H1 (cell line): Measurements from ENCODE around the gene FBXL16. TPM values are rescaled to one million over a fixed set of nuclear protein-coding genes. Genes with fewer than 3 reads are reported as not detected.

Source experiments
- ASH2L ChIP-seq: fragments of 200-600, 300-600 bp; sonication (generic); IDR thresholded peaks from one replicate; pipeline ENCODE4 v1.7.1; 2017; ENCODE audit warnings: low read length
- ATF3 ChIP-seq: IDR thresholded peaks from 2 replicates; pipeline ENCODE4 v1.6.1; 2011; ENCODE audit warnings: low read depth, mild to moderate bottlenecking, low read length; ENCODE audit not compliant: insufficient read depth
- BCL11A ChIP-seq, 2 experiments: IDR thresholded peaks; one replicate each; pipeline ENCODE4 v1.6.1; 2011; ENCODE audit warnings: low read depth in 2 of 2, low read length in 2 of 2, mild to moderate bottlenecking in 2 of 2
- CBX5 ChIP-seq: fragments of 300-800, 300-1000 bp; sonication (generic); IDR thresholded peaks from 2 replicates; pipeline ENCODE4 v1.7.1; 2016; ENCODE audit warnings: antibody characterized with exemption, low read length, low read depth
- CEBPB ChIP-seq: IDR thresholded peaks from 2 replicates; pipeline ENCODE4 v1.6.1; 2012; ENCODE audit warnings: low read depth, low read length
- CHD1 ChIP-seq: IDR thresholded peaks from 2 replicates; pipeline ENCODE4 v1.6.1; 2012; ENCODE audit warnings: low read depth, low read length, improper control_type of control experiment
- EP300 ChIP-seq, 2 experiments: IDR thresholded peaks; 1 replicate in 1 of 2; 2 replicates in 1 of 2; pipeline ENCODE4 v1.6.1; 2011 to 2012; ENCODE audit warnings: low read depth in 2 of 2, low read length in 2 of 2, mild to moderate bottlenecking in 2 of 2, borderline replicate concordance in 1 of 2, inconsistent platforms in 1 of 2, moderate library complexity in 1 of 2
- FOSL1 ChIP-seq: IDR thresholded peaks from 2 replicates; pipeline ENCODE4 v1.6.1; 2011; ENCODE audit warnings: mild to moderate bottlenecking, low read depth, low read length, moderate library complexity; ENCODE audit not compliant: insufficient read depth
- JUND ChIP-seq: IDR thresholded peaks from 2 replicates; pipeline ENCODE4 v1.6.1; 2011; ENCODE audit warnings: mild to moderate bottlenecking, improper control_type of control experiment, low read length
- KDM1A ChIP-seq: fragments of 200-600, 300-600 bp; sonication (generic); IDR thresholded peaks from 2 replicates; pipeline ENCODE4 v1.7.1; 2016; ENCODE audit warnings: mild to moderate bottlenecking, low read length, borderline replicate concordance
- KDM4A ChIP-seq: IDR thresholded peaks from one replicate; pipeline ENCODE4 v1.7.1; 2012; ENCODE audit warnings: low read depth, mild to moderate bottlenecking, moderate library complexity, low read length, inconsistent platforms; ENCODE audit not compliant: severe bottlenecking
- KDM5A ChIP-seq: fragments of 200-600 bp; IDR thresholded peaks from 2 replicates; pipeline ENCODE4 v1.7.1; 2012; ENCODE audit warnings: mild to moderate bottlenecking, low read length, inconsistent platforms, mixed read lengths
- MAX ChIP-seq: IDR thresholded peaks from 2 replicates; pipeline ENCODE4 v1.6.1; 2012; ENCODE audit warnings: inconsistent platforms
- NANOG ChIP-seq: IDR thresholded peaks from 2 replicates; pipeline ENCODE4 v1.6.1; 2011; ENCODE audit warnings: low read length, low read depth, mild to moderate bottlenecking, inconsistent platforms; ENCODE audit not compliant: insufficient read depth, poor library complexity, severe bottlenecking
- NRF1 ChIP-seq: IDR thresholded peaks from 2 replicates; pipeline ENCODE4 v1.6.1; 2011; ENCODE audit warnings: mild to moderate bottlenecking, low read depth, low read length, improper control_type of control experiment
- RXRA ChIP-seq: IDR thresholded peaks from 2 replicates; pipeline ENCODE4 v1.6.1; 2011; ENCODE audit warnings: low read depth, mild to moderate bottlenecking, low read length, moderate library complexity; ENCODE audit not compliant: insufficient read depth
- SIN3A ChIP-seq, 2 experiments: IDR thresholded peaks in 1 of 2; conservative IDR thresholded peaks in 1 of 2; 2 replicates each; pipeline ENCODE4 v1.6.1; 2011 to 2012; ENCODE audit warnings: low read length in 2 of 2, improper control_type of control experiment in 1 of 2, low read depth in 1 of 2, mild to moderate bottlenecking in 1 of 2
- SIX5 ChIP-seq: IDR thresholded peaks from 2 replicates; pipeline ENCODE4 v1.6.1; 2011; ENCODE audit warnings: mild to moderate bottlenecking, low read depth, low read length
- SP2 ChIP-seq: IDR thresholded peaks from 2 replicates; pipeline ENCODE4 v1.6.1; 2012; ENCODE audit warnings: mild to moderate bottlenecking, low read length, inconsistent platforms
- TAF1 ChIP-seq: IDR thresholded peaks from 2 replicates; pipeline ENCODE4 v1.6.1; 2011; ENCODE audit warnings: mild to moderate bottlenecking, low read depth, low read length
- TBP ChIP-seq: IDR thresholded peaks from 2 replicates; pipeline ENCODE4 v1.6.1; 2011; ENCODE audit warnings: low read depth, low read length, improper control_type of control experiment
- USF2 ChIP-seq: IDR thresholded peaks from 2 replicates; pipeline ENCODE4 v1.6.1; 2011; ENCODE audit warnings: low read length, improper control_type of control experiment
- polyA plus RNA-seq, 7 experiments: library from polyadenylated mRNA; depleted of rRNA in 3 of 7; stranded (reverse) in 5 of 7; unstranded in 2 of 7; fragments of >200 nt in 5 of 7; fragments of 200-250 nt in 2 of 7; gene quantifications; 1 replicate in 5 of 7; 2 replicates in 1 of 7; 4 replicates in 1 of 7; pipeline versions ENCODE4 v1.2.1 to v1.2.3, GENCODE V29; 2011 to 2013; ENCODE audit warnings: missing spikeins in 2 of 7, mixed read lengths in 2 of 7
- total RNA-seq: library from RNA; stranded (reverse); fragmentation: NEBNext Ultra II Directional; extraction: Animal tissue kit (Norgen Biotek cat#: 25700); gene quantifications from 2 replicates; pipeline ENCODE4 v1.2.1, GENCODE V29; 2021

The FBXL16 gene
- total and polyA plus RNA-seq, 2 of the 8 experiments (the other 6 are each of a cell fraction or from before 2014, with no cell fraction given), result 12.5 to 12.8 TPM

GRCh38 chr16:740764-741505 lies 35.3 kb upstream of the FBXL16 start, which contains the start of gene CIAO3 (continued):
- TF ChIP-seq TAF1 (peak; percentile 77; the same call in 1 of the 2 replicates), MAX (peak; percentile 91), ASH2L (peak; percentile 45), TBP (peak; percentile 56; the same call in 1 of the 2 replicates), EP300 (IDR thresholded peaks at IDR 0.05; ENCODE audit: borderline replicate concordance in 1 of 2, low read depth in 2 of 2, low read length in 2 of 2) (no peak), CEBPB (no peak), KDM1A (no peak), SP2 (no peak), FOSL1 (no peak), NANOG (no peak), BCL11A (IDR thresholded peaks at IDR 0.05; ENCODE audit: low read depth in 2 of 2, low read length in 2 of 2) (no peak), RXRA (no peak), USF2 (0 out of 2 replicates have a peak, but pooled peaks have one; percentile 8), ATF3 (peak; percentile 100), SIX5 (peak; percentile 77), JUND (peak; percentile 89), CBX5 (no peak), KDM5A (0 out of 2 replicates have a peak, but pooled peaks have one; percentile 57), SIN3A (conservative IDR thresholded peaks at IDR 0.05 in 1 of 2, IDR thresholded peaks at IDR 0.05 in 1 of 2; ENCODE audit: low read depth in 1 of 2, low read length in 2 of 2) (peak in 1 of 2 experiments; percentile 96; a peak in 2 of 4 replicates), KDM4A (peak; percentile 99), CHD1 (no peak), NRF1 (peak; percentile 82)
